Activated T-helper 1 cell treated with anti-CD3 and anti-CD28 coated beads, Interleukin-2, amount 50 U/mL, for 16 hours (primary cell): ENCODE results near the gene TNS2.
"Not testable (repeated sequence)": the region's sequence is repeated elsewhere in the genome, so short reads cannot be mapped to it uniquely, and the experiment has no call there.

Source experiments
- DNase-seq, 2 donors: peaks; one replicate each; pipeline ENCODE4 v3.0.0-alpha.2; 2020; ENCODE audit warnings: low read depth in 1 of 2, low spot score in 1 of 2

The TNS2 gene

GRCh38 chr12:53049571-53050318 lies at the start of gene TNS2:
Gene TNS2 (plus strand): TSS chr12:53050065. CDS start chr12:53050186, 121 bp downstream.
- DNase-seq = no peak

- no peak for DNase-seq
Observed at GRCh38 chr12:53004178-53004577, 45.7 kb upstream of the TNS2 start.

GRCh38 chr12:53004582-53004981 lies 45.3 kb upstream of the TNS2 start:
- DNase-seq = no peak

GRCh38 chr12:53005215-53005985 lies 44.5 kb upstream of the TNS2 start:
- DNase-seq = no peak

- DNase-seq = peak; percentile 99
Observed at GRCh38 chr12:53005986-53006809, 43.7 kb upstream of the TNS2 start, which contains the start of gene EIF4B. Gene EIF4B (plus strand): TSS chr12:53006456. CDS start chr12:53006484, 28 bp downstream.

GRCh38 chr12:53006810-53007309 lies 43.0 kb upstream of the TNS2 start:
- peak; percentile 44 to 72 for DNase-seq

- DNase-seq = no peak
Observed at GRCh38 chr12:53007343-53007742, 42.5 kb upstream of the TNS2 start.

- DNase-seq = not testable (repeated sequence)
Observed at GRCh38 chr12:53008760-53009159, 41.1 kb upstream of the TNS2 start.

GRCh38 chr12:53010955-53011354 lies 38.9 kb upstream of the TNS2 start:
- no peak for DNase-seq

- no peak for DNase-seq
Observed at GRCh38 chr12:53011889-53012288, 38.0 kb upstream of the TNS2 start.

GRCh38 chr12:53012928-53013327 lies 36.9 kb upstream of the TNS2 start:
- no peak for DNase-seq

- no peak for DNase-seq
Observed at GRCh38 chr12:53014709-53015108, 35.2 kb upstream of the TNS2 start.

GRCh38 chr12:53025250-53025649 lies 24.6 kb upstream of the TNS2 start:
- DNase-seq = no peak

- not testable (repeated sequence) for DNase-seq
Observed at GRCh38 chr12:53027014-53027413, 22.9 kb upstream of the TNS2 start.

GRCh38 chr12:53031616-53032015 lies 18.2 kb upstream of the TNS2 start:
- no peak for DNase-seq

GRCh38 chr12:53033832-53034231 lies 16.0 kb upstream of the TNS2 start:
- DNase-seq = not testable (repeated sequence)

- DNase-seq = no peak
Observed at GRCh38 chr12:53034459-53034858, 15.4 kb upstream of the TNS2 start.

- DNase-seq = no peak
Observed at GRCh38 chr12:53036802-53037201, 13.1 kb upstream of the TNS2 start.

- DNase-seq = no peak
Observed at GRCh38 chr12:53039851-53040250, 10.0 kb upstream of the TNS2 start.

GRCh38 chr12:53042607-53043454 lies 7.0 kb upstream of the TNS2 start:
- DNase-seq = no peak
